ENCODE results near the gene ZNF577. TPM values are rescaled to one million over a fixed set of nuclear protein-coding genes. Genes with fewer than 3 reads are reported as not detected.
A peak's percentile ranks its signal among the peaks of the same experiment; 100 is the strongest.

ZNF577 gene
- 1 to 10 TPM; 5.5 to 7.4 TPM for total RNA-seq

DNA sequence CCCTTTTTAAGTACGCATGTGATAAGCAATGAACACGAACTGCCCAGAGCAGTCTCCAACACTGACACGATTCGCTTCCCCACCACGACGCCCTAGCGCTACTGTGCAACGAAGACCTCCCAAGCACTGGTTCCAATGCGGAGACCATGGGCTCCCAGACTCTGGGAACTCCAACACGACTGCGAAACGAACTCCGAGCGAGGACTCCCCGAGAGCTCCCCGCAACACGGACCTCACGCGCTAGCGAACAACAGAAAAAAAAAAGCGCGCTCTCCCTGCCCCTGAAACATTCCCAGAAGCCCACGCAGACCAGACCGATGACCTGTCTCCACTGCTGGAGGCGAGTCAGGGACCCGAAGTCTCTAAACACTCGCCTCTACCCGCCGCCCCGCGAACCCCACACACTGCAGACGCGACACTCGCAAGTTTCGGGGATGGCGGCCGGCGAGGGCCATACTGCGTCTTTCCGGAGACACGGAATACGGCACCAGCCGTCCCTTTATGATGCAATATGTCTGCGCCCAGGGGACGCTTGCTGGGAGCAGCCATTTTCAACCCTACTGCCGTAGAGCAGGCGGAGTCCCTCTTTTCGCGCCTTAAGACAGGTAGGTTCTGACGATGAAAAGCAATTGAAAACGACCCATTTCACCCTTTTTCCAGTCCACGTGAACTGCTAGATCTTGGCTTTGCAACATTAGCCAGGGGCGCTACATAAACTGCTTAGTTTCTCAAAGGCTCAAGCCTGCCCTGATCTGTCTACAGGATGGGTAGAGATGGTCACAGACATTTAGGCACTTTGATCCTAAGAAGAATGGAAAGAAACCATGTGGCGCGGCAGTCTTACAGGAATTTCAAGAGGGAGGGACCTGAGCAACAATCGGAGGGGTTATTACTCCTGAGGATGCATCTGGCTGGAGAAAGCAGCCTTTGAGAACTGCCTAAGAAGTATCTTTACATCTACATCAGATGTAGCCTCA lies at the start of gene ZNF577:
ZNF577 (minus strand) TSS at position 430 of the 977 bp plus-strand sequence. CDS start 7,569 bp downstream, outside the sequence.
- TF ChIP-seq, protein P1, sequence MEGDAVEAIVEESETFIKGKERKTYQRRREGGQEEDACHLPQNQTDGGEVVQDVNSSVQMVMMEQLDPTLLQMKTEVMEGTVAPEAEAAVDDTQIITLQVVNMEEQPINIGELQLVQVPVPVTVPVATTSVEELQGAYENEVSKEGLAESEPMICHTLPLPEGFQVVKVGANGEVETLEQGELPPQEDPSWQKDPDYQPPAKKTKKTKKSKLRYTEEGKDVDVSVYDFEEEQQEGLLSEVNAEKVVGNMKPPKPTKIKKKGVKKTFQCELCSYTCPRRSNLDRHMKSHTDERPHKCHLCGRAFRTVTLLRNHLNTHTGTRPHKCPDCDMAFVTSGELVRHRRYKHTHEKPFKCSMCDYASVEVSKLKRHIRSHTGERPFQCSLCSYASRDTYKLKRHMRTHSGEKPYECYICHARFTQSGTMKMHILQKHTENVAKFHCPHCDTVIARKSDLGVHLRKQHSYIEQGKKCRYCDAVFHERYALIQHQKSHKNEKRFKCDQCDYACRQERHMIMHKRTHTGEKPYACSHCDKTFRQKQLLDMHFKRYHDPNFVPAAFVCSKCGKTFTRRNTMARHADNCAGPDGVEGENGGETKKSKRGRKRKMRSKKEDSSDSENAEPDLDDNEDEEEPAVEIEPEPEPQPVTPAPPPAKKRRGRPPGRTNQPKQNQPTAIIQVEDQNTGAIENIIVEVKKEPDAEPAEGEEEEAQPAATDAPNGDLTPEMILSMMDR (IDR thresholded peaks at IDR 0.05), result no peak
- Histone ChIP-seq H3K27ac (peak within 1 kb of the TSS; percentile 13), H3K9me3 (peaks cover 14% of the 10 kb centered on the region), H3K36me3 (peaks cover 13% of the 10 kb centered on the region), H3K27me3 (no peaks in the 10 kb centered on the region), H3K9ac (ENCODE audit: low read depth in 2 of 2, low read length in 2 of 2) (peak within 1 kb of the TSS; percentile 52 to 78), H3K4me1 (no peaks in the 10 kb centered on the region), H3K4me3 (peak within 1 kb of the TSS; percentile 53)
- intact Hi-C loops (cut with DNase I), result loop anchor here (5.0 kb wide), 1 partner anchor 39 kb away; the partner anchor contains the start of gene ZNF613
- DNase-seq, result peak; percentile 98

DNA sequence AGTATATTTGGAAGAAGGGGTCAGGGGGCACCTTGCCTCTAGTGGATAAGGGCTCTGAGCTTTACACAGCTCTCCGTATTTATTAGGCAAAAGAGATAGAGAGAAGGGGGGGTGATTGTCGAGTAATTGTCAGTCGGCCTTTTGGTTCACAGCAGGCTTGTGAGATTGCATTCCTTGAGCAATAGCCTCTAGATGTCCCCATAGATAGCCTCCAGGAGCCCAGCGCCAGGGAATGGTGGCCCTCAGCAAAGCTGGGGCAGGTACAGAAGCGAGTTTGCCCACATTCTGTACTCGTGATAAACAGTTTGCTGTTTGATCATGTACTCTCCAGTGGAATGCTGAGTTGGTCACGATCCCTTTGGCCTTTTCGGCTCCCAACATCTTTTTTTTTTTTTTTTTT lies 44.2 kb upstream of the ZNF577 start:
- H3K9ac ChIP-seq (ENCODE audit: low read depth in 2 of 2, low read length in 2 of 2), result no peak overlapping the region
- no peak for DNase-seq
- no peaks in the 10 kb centered on the region for H3K36me3 ChIP-seq
- H3K4me1 ChIP-seq, result peaks cover 6% of the 10 kb centered on the region
- H3K4me3 ChIP-seq, result no peak overlapping the region
- intact Hi-C loops (cut with DNase I), result no loop called here
- H3K27ac ChIP-seq, result no peak overlapping the region
- H3K27me3 ChIP-seq, result no peaks in the 10 kb centered on the region
- no peaks in the 10 kb centered on the region for H3K9me3 ChIP-seq
- TF ChIP-seq, protein P1 (IDR thresholded peaks at IDR 0.05), result no peak

DNA sequence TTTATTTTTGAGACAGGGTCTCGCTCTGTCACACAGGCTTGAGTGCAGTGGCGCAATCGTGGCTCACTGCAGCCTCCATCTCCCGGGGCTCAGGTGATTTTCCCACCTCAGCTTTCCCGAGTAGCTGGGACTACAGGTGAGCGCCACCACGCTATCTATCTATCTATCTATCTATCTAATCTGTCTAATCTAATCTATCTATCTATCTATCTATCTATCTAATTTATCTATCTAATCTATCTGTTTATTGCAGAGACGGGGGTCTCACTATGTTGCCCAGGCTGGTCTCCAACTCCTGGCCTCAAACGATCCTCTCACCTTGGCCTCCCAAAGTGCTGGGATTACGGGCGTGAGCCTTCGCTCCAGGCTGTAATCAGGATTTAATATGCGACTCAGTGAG lies 40.1 kb upstream of the ZNF577 start:
- TF ChIP-seq, protein P1 (IDR thresholded peaks at IDR 0.05), result no peak
- Histone ChIP-seq H3K4me3 (peak overlapping the region; percentile 80), H3K27me3 (no peaks in the 10 kb centered on the region), H3K9me3 (peaks cover 3% of the 10 kb centered on the region), H3K27ac (no peak overlapping the region), H3K4me1 (peaks cover 6% of the 10 kb centered on the region), H3K9ac (ENCODE audit: low read depth in 2 of 2, low read length in 2 of 2) (peak overlapping the region; percentile 85 to 86), H3K36me3 (no peaks in the 10 kb centered on the region)
- intact Hi-C loops (cut with DNase I), result loop anchor here (5.0 to 10.0 kb wide), 3 partner anchors 41 to 79 kb away; partner anchors contain the start of genes ZNF350, ZNF577 and ZNF615
- DNase-seq, result no peak

DNA sequence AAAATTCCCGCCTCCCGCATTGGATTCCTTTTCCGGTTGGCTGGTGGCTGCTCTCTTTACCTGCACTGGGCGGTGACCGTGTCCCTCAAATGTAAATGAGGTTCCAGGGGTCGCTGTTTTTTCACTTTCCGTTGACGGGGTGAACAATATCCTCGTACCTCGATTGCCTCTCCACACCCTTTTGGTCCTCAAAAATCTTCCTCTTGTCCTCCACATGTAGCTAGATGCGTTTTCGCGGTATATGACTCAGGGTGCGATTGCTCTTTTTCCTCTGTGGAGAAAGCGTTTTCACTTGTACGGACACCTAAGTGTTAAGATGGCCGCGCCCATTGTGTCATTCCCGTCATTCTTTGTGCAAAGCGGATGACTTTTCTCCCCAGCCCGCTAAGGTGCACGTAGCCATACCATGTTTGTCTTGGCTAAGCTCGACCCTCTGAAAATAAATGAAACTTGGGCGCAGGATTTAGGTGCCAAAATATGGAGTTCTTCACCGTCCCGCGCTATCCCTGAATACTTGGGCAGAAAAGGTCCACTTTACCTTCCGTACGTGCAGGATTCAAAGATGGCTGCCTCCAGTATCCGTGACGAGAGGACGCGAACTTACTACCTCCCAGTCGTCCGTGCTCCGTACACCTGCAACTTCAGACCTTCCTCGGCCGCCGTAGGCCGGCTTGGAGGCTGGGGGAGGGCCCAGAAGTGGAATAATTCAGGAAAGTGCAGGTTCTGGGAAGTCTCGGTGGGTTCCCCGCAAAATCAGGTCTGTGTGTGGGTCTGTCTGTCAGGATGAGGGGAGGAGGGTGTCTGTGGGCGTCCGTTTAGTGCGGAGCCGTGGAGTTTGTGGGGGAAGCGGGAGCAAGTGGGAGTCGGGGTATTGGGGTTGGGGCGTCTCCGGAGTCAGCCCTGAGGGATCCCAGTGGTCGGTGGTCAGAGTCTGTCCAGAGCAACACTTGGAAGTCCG lies 39.3 kb upstream of the ZNF577 start, which contains the start of gene ZNF613:
ZNF613 (plus strand) TSS at position 689 of the 958 bp plus-strand sequence. CDS start 8,749 bp downstream, outside the sequence.
- Histone ChIP-seq H3K9ac (ENCODE audit: low read depth in 2 of 2, low read length in 2 of 2) (peak within 1 kb of the TSS; percentile 85 to 86), H3K4me1 (peaks cover 6% of the 10 kb centered on the region), H3K36me3 (no peaks in the 10 kb centered on the region), H3K9me3 (peaks cover 11% of the 10 kb centered on the region), H3K4me3 (peak within 1 kb of the TSS; percentile 80), H3K27me3 (no peaks in the 10 kb centered on the region), H3K27ac (peak within 1 kb of the TSS; percentile 73)
- intact Hi-C loops (cut with DNase I), result loop anchor here (5.0 to 10.0 kb wide), 3 partner anchors 40 to 80 kb away; partner anchors contain the start of genes ZNF350, ZNF577 and ZNF615
- TF ChIP-seq, protein P1 (IDR thresholded peaks at IDR 0.05), result peak; percentile 11
- peak; percentile 94 for DNase-seq
